DMS153 treated with DMSO at 0.1 percent for 48 hours (cell line): ENCODE results near the gene TBC1D10B.

ENCODE experiments used
- DNase-seq: peaks from one replicate; lab custom pipeline; 2025; ENCODE audit not compliant: unreplicated experiment; lab: John Stamatoyannopoulos, UW

Gene TBC1D10B

GRCh38 chr16:30374538-30374937 is 4.2 kb upstream of the TBC1D10B start, which contains the start of gene MYL11:
TSS of gene MYL11 (plus strand) at chr16:30374802. CDS start at chr16:30374858, 56 bp downstream.
- DNase-seq: no peak

GRCh38 chr16:30372725-30373124 is 2.4 kb upstream of the TBC1D10B start:
- no peak for DNase-seq

- no peak for DNase-seq
Observed at GRCh38 chr16:30372038-30372712, 1.9 kb upstream of the TBC1D10B start.

- no peak for DNase-seq
Observed at GRCh38 chr16:30371248-30371816, 1.0 kb upstream of the TBC1D10B start.

GRCh38 chr16:30369938-30370455 is 297 bp downstream of the TBC1D10B start:
- DNase-seq: no peak

- DNase-seq: no peak
Observed at GRCh38 chr16:30369091-30369937, 980 bp downstream of the TBC1D10B start.

GRCh38 chr16:30368792-30369090 is 1.6 kb downstream of the TBC1D10B start:
- DNase-seq: no peak

- DNase-seq: no peak
Observed at GRCh38 chr16:30368122-30368791, 2.0 kb downstream of the TBC1D10B start.

- no peak for DNase-seq
Observed at GRCh38 chr16:30367349-30368009, 2.8 kb downstream of the TBC1D10B start.

GRCh38 chr16:30366511-30366910 is 3.8 kb downstream of the TBC1D10B start:
- no peak for DNase-seq

GRCh38 chr16:30365200-30365599 is 5.1 kb downstream of the TBC1D10B start:
- DNase-seq: no peak

GRCh38 chr16:30361180-30361579 is 9.1 kb downstream of the TBC1D10B start:
- no peak for DNase-seq

GRCh38 chr16:30359871-30360170 is 10.5 kb downstream of the TBC1D10B start:
- no peak for DNase-seq

- no peak for DNase-seq
Observed at GRCh38 chr16:30358990-30359870, 11.1 kb downstream of the TBC1D10B start.

- no peak for DNase-seq
Observed at GRCh38 chr16:30358577-30358936, 11.7 kb downstream of the TBC1D10B start.

GRCh38 chr16:30357715-30358576 is 12.3 kb downstream of the TBC1D10B start:
- DNase-seq: no peak

GRCh38 chr16:30357085-30357714 is 13.1 kb downstream of the TBC1D10B start:
- DNase-seq: no peak

- DNase-seq: peak; percentile 6
Observed at GRCh38 chr16:30356401-30357084, 13.8 kb downstream of the TBC1D10B start.
